ENCODE data around the gene ERC2.

ERC2 gene

DNA sequence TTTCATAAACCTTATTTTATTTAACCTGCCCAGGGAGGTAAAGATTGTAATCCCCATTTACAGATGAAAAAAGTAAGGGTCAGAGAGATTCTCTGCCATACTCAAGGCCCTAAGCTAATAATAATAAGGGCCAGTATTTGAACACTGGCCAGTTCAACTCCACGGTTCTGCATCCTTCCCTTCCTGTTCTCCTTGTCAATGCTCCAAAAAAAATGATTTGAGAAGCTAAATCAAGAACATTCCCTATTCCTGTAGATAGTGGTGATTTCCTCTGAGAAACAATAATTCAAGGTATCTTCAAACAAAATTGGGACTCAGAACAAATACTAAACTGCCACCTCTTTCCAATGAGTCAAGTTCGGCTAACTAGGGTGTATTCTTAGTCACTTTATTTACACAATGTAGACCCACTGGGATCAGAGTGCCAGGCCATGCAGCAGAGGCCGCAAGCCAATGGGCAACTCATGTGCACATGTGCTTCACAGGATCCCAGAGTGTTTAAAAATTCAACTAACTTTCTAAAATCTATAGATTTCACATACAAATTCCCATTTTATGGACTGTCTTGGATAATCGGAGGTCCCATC is 521.6 kb downstream of the ERC2 start:
- TF ChIP-seq EP300 (IDR thresholded peaks at IDR 0.05; ENCODE audit: borderline replicate concordance) = no peak
- TF ChIP-seq, protein P1, sequence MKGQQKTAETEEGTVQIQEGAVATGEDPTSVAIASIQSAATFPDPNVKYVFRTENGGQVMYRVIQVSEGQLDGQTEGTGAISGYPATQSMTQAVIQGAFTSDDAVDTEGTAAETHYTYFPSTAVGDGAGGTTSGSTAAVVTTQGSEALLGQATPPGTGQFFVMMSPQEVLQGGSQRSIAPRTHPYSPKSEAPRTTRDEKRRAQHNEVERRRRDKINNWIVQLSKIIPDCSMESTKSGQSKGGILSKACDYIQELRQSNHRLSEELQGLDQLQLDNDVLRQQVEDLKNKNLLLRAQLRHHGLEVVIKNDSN (IDR thresholded peaks at IDR 0.05) = no peak

DNA sequence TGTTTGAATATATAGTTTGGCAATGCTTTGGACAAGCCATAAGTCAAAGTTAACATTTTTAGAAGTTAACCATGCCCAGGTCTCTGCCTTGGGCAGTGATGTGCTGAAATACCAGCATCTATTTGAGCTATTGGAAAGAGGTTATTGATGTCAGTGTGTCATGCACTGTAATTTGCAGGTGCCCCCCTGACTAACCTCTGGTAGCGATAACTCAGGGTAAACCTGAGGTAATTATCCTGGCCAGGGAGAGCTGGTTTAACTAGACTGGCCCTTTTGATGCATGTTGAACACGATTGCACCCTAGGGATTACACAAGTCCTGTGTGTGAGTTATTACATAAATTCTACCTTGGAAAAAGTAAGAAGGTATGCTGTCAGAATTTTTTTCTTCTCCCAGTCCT is 525.4 kb downstream of the ERC2 start:
- TF ChIP-seq YY1 (IDR thresholded peaks at IDR 0.05; ENCODE audit: low read depth) = no peak
- TF ChIP-seq, protein P1 (IDR thresholded peaks at IDR 0.05) = no peak
- TF ChIP-seq ZBTB7A (IDR thresholded peaks at IDR 0.05; ENCODE audit: low read depth) = no peak
- TF ChIP-seq, protein P2, sequence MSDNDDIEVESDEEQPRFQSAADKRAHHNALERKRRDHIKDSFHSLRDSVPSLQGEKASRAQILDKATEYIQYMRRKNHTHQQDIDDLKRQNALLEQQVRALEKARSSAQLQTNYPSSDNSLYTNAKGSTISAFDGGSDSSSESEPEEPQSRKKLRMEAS (IDR thresholded peaks at IDR 0.05) = no peak
- TF ChIP-seq EGR1 (IDR thresholded peaks at IDR 0.05) = no peak
- TF ChIP-seq CEBPB (IDR thresholded peaks at IDR 0.05) = no peak
- no peak for TF ChIP-seq CREB1 (IDR thresholded peaks at IDR 0.05; ENCODE audit: low read depth)

DNA sequence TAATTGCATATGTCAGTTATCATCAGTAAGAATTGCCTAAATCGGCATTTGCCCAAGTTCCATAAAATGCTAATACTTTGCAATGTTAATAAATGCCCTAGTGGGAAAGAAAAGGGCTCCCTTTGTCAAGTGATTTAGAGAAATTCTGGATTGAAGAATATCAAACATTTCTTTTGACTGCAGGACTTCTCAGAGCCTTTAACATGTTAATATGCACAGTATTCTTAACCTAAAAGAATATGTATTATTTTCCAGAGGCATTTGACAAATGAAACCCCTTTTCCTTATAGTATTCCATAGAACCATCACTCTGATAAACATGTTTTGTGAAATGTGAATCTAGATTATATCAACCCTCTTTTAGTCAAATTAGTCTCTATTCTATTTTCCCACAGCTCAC is 529.0 kb downstream of the ERC2 start:
- TF ChIP-seq, protein P2 (IDR thresholded peaks at IDR 0.05) = no peak
- TF ChIP-seq ZBTB7A (IDR thresholded peaks at IDR 0.05; ENCODE audit: low read depth) (no peak), YY1 (IDR thresholded peaks at IDR 0.05; ENCODE audit: low read depth) (no peak), EP300 (IDR thresholded peaks at IDR 0.05; ENCODE audit: borderline replicate concordance) (no peak), RAD21 (IDR thresholded peaks at IDR 0.05; ENCODE audit: low read depth) (no peak), CEBPB (IDR thresholded peaks at IDR 0.05) (no peak), NFIC (IDR thresholded peaks at IDR 0.05) (no peak), TCF12 (IDR thresholded peaks at IDR 0.05; ENCODE audit: low read depth) (no peak), FOXM1 (IDR thresholded peaks at IDR 0.05; ENCODE audit: borderline replicate concordance, low read depth) (no peak), TEAD4 (IDR thresholded peaks at IDR 0.05) (no peak), TAF1 (IDR thresholded peaks at IDR 0.05; ENCODE audit: low read depth) (no peak), CREB1 (IDR thresholded peaks at IDR 0.05; ENCODE audit: low read depth) (no peak), EGR1 (IDR thresholded peaks at IDR 0.05) (no peak)
- TF ChIP-seq, protein P1 (IDR thresholded peaks at IDR 0.05) = no peak
- TF ChIP-seq, protein P3, sequence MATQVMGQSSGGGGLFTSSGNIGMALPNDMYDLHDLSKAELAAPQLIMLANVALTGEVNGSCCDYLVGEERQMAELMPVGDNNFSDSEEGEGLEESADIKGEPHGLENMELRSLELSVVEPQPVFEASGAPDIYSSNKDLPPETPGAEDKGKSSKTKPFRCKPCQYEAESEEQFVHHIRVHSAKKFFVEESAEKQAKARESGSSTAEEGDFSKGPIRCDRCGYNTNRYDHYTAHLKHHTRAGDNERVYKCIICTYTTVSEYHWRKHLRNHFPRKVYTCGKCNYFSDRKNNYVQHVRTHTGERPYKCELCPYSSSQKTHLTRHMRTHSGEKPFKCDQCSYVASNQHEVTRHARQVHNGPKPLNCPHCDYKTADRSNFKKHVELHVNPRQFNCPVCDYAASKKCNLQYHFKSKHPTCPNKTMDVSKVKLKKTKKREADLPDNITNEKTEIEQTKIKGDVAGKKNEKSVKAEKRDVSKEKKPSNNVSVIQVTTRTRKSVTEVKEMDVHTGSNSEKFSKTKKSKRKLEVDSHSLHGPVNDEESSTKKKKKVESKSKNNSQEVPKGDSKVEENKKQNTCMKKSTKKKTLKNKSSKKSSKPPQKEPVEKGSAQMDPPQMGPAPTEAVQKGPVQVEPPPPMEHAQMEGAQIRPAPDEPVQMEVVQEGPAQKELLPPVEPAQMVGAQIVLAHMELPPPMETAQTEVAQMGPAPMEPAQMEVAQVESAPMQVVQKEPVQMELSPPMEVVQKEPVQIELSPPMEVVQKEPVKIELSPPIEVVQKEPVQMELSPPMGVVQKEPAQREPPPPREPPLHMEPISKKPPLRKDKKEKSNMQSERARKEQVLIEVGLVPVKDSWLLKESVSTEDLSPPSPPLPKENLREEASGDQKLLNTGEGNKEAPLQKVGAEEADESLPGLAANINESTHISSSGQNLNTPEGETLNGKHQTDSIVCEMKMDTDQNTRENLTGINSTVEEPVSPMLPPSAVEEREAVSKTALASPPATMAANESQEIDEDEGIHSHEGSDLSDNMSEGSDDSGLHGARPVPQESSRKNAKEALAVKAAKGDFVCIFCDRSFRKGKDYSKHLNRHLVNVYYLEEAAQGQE (IDR thresholded peaks at IDR 0.05; ENCODE audit: low read depth) = no peak

DNA sequence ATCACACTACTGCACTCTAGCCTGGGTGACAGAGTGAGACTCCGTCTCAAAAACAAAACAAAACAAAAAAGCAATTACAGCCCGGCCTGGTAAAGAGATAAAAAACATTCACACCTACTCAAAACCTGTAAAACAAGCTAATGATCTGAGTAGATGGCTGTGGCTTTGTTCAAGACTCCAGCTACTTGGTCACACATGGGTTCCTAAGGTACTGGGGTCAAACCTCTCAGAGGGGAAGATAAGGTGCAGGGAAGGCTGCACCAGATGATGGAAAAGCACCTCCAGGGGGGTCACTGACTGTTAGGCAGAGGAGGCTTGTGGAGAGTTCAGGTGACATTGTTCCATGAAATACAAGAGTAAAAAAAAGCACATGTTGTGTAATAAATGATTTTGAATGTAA is 531.0 kb downstream of the ERC2 start:
- TF ChIP-seq, protein P1 (IDR thresholded peaks at IDR 0.05) = no peak
- TF ChIP-seq TCF12 (IDR thresholded peaks at IDR 0.05; ENCODE audit: low read depth) = no peak
- no peak for TF ChIP-seq TAF1 (IDR thresholded peaks at IDR 0.05; ENCODE audit: low read depth)
- no peak for TF ChIP-seq EP300 (IDR thresholded peaks at IDR 0.05; ENCODE audit: borderline replicate concordance)
- TF ChIP-seq, protein P2 (IDR thresholded peaks at IDR 0.05) = no peak
- no peak for TF ChIP-seq CREB1 (IDR thresholded peaks at IDR 0.05; ENCODE audit: low read depth)
- no peak for TF ChIP-seq YY1 (IDR thresholded peaks at IDR 0.05; ENCODE audit: low read depth)
- TF ChIP-seq EGR1 (IDR thresholded peaks at IDR 0.05) = no peak
- TF ChIP-seq NFIC (IDR thresholded peaks at IDR 0.05) = no peak
- TF ChIP-seq TEAD4 (IDR thresholded peaks at IDR 0.05) = no peak
- TF ChIP-seq RAD21 (IDR thresholded peaks at IDR 0.05; ENCODE audit: low read depth) = no peak
- no peak for TF ChIP-seq CEBPB (IDR thresholded peaks at IDR 0.05)

DNA sequence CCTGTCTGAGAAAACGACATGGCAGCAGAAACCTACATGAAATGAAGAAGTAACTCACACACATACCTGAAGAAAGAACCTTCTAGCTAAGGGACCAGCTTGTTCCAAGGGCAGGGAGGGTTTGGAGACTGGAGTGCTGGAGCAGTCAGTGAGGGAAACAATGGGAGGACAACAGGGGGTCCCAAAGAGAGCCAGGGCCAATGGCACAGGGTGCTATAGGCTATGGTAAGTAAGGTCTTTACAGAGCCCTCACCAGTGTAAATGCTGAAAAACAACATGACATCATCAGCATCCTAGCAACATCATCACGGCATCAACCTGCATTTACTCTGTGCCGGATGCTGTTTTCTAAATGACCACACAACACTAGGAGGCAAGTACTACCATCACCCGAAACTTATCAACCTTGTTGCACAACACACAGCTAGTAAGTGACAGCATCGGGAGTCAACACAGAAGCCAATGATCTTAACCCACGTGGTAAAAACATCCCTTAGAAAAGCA is 531.7 kb downstream of the ERC2 start:
- TF ChIP-seq TCF12 (IDR thresholded peaks at IDR 0.05; ENCODE audit: low read depth) (no peak), NFIC (IDR thresholded peaks at IDR 0.05) (no peak), CREB1 (IDR thresholded peaks at IDR 0.05; ENCODE audit: low read depth) (no peak), YY1 (IDR thresholded peaks at IDR 0.05; ENCODE audit: low read depth) (no peak), TEAD4 (IDR thresholded peaks at IDR 0.05) (no peak), TAF1 (IDR thresholded peaks at IDR 0.05; ENCODE audit: low read depth) (no peak), EGR1 (IDR thresholded peaks at IDR 0.05) (no peak)
- TF ChIP-seq, protein P3 (IDR thresholded peaks at IDR 0.05; ENCODE audit: low read depth) = no peak

Data from Ishikawa (cell line).